Ascending aorta (tissue), 2 donors: Measurements from ENCODE around the gene COL1A2. TPM values are rescaled to one million over a fixed set of nuclear protein-coding genes. Genes with fewer than 3 reads are reported as not detected.

ENCODE experiments used
- DNase-seq, 2 donors: peaks; one replicate each; pipeline ENCODE4 v3.0.0-alpha.2; 2019; ENCODE audit warnings: low spot score in 2 of 2
- H3K27ac ChIP-seq, 2 donors: fragments of 200-600 bp; sonication (generic); one replicate each; pipeline ENCODE4 v1.5.1; 2016 to 2017; ENCODE audit warnings: mild to moderate bottlenecking in 1 of 2
- H3K27me3 ChIP-seq: fragments of 200-600 bp; sonication (generic); one replicate; pipeline ENCODE4 v1.5.1; 2017
- H3K36me3 ChIP-seq, 2 donors: fragments of 200-600 bp; sonication (generic); one replicate each; pipeline ENCODE4 v1.5.1; 2016
- H3K4me1 ChIP-seq, 2 donors: fragments of 200-600 bp; sonication (generic); one replicate each; pipeline ENCODE4 v1.5.1; 2016 to 2017; ENCODE audit warnings: mild to moderate bottlenecking in 1 of 2
- H3K4me3 ChIP-seq, 2 donors: fragments of 200-600 bp; sonication (generic); one replicate each; pipeline ENCODE4 v1.5.1; 2016 to 2017; ENCODE audit warnings: mild to moderate bottlenecking in 1 of 2
- H3K9me3 ChIP-seq, 2 donors: fragments of 200-600 bp; sonication (generic); one replicate each; pipeline ENCODE4 v1.5.1; 2016
- intact Hi-C: fragments of 100-400 bp; cut with DNase I; formaldehyde crosslinking; loops from one replicate; pipeline ENCODE4 v1.15.1; 2023
- total RNA-seq: library from RNA; depleted of rRNA; stranded (reverse); fragments of >200 nt; gene quantifications from one replicate; pipeline ENCODE4 v1.1.0, GENCODE V29; 2016
- TF ChIP-seq, protein P1 (sequence below), 3 experiments: fragments of 200-600 bp in 2 of 3; fragments of 450-650 bp in 1 of 3; sonication (generic) in 2 of 3; IDR thresholded peaks; one replicate each; pipeline ENCODE4 v1.5.1; 2016 to 2019; ENCODE audit warnings: antibody characterized with exemption in 3 of 3, mild to moderate bottlenecking in 1 of 3, moderate library complexity in 1 of 3

COL1A2 gene
- total RNA-seq, 1 donor from 2014 or later, result 692 TPM

GRCh38 chr7:94400022-94400421 is 5.3 kb downstream of the COL1A2 start:
- TF ChIP-seq, protein P1, sequence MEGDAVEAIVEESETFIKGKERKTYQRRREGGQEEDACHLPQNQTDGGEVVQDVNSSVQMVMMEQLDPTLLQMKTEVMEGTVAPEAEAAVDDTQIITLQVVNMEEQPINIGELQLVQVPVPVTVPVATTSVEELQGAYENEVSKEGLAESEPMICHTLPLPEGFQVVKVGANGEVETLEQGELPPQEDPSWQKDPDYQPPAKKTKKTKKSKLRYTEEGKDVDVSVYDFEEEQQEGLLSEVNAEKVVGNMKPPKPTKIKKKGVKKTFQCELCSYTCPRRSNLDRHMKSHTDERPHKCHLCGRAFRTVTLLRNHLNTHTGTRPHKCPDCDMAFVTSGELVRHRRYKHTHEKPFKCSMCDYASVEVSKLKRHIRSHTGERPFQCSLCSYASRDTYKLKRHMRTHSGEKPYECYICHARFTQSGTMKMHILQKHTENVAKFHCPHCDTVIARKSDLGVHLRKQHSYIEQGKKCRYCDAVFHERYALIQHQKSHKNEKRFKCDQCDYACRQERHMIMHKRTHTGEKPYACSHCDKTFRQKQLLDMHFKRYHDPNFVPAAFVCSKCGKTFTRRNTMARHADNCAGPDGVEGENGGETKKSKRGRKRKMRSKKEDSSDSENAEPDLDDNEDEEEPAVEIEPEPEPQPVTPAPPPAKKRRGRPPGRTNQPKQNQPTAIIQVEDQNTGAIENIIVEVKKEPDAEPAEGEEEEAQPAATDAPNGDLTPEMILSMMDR (IDR thresholded peaks at IDR 0.05), result no peak
- Histone ChIP-seq H3K4me1 (peaks cover 0 to 63% of the 10 kb centered on the region in 2 donors), H3K9me3 (no peaks in the 10 kb centered on the region), H3K27me3 (no peaks in the 10 kb centered on the region), H3K36me3 (peaks cover 55 to 71% of the 10 kb centered on the region in 2 donors), H3K27ac (peak overlapping the region; percentile 53 to 74), H3K4me3 (peak overlapping the region; percentile 35 to 80)
- intact Hi-C loops, result no loop called here
- no peak for DNase-seq

- peaks cover 61 to 79% of the 10 kb centered on the region in 2 donors for H3K36me3 ChIP-seq
- TF ChIP-seq, protein P1 (IDR thresholded peaks at IDR 0.05), result no peak
- H3K27ac ChIP-seq, result peak overlapping the region; percentile 63 to 74
- peaks cover 0 to 68% of the 10 kb centered on the region in 2 donors for H3K4me1 ChIP-seq
- DNase-seq, result no peak
- H3K9me3 ChIP-seq, result no peaks in the 10 kb centered on the region
- peak overlapping the region in 1 of 2 donors; percentile 80 for H3K4me3 ChIP-seq
- intact Hi-C loops, result no loop called here
- H3K27me3 ChIP-seq, result no peaks in the 10 kb centered on the region
Measured at GRCh38 chr7:94400643-94401427, 6.1 kb downstream of the COL1A2 start.

- H3K9me3 ChIP-seq, result no peaks in the 10 kb centered on the region
- H3K36me3 ChIP-seq, result peaks cover 65 to 85% of the 10 kb centered on the region in 2 donors
- no peak for DNase-seq
- H3K27me3 ChIP-seq, result no peaks in the 10 kb centered on the region
- peak overlapping the region in 1 of 2 donors; percentile 80 for H3K4me3 ChIP-seq
- TF ChIP-seq, protein P1 (IDR thresholded peaks at IDR 0.05), result no peak
- H3K27ac ChIP-seq, result peak overlapping the region; percentile 63 to 74
- H3K4me1 ChIP-seq, result peaks cover 0 to 74% of the 10 kb centered on the region in 2 donors
- intact Hi-C loops, result no loop called here
Measured at GRCh38 chr7:94401428-94401814, 6.7 kb downstream of the COL1A2 start.

DNA sequence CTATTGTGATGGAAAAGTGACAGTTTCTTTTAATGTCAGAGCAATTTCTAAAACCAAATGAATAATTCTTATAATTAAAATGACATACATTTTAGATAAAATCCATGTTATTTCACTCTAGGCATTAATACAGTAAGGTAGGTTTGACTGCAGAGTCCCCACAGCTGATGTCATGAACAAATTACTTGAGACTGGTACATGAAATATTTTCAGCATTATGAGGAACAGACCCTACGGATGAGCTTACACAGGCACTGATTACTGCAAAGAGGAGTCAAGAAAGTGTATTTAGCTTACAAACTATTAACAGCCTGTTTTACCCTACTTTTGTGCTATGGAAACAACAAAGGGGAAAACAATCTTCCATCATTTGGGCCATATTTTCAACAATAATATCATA is 8.9 kb downstream of the COL1A2 start:
- Histone ChIP-seq H3K27me3 (no peaks in the 10 kb centered on the region), H3K4me3 (peak overlapping the region in 1 of 2 donors; percentile 4), H3K36me3 (peaks cover 82 to 99% of the 10 kb centered on the region in 2 donors), H3K27ac (peak overlapping the region; percentile 17 to 74), H3K4me1 (peaks cover 6 to 88% of the 10 kb centered on the region in 2 donors), H3K9me3 (no peaks in the 10 kb centered on the region)
- intact Hi-C loops, result no loop called here
- no peak for DNase-seq
- TF ChIP-seq, protein P1 (IDR thresholded peaks at IDR 0.05), result no peak

DNA sequence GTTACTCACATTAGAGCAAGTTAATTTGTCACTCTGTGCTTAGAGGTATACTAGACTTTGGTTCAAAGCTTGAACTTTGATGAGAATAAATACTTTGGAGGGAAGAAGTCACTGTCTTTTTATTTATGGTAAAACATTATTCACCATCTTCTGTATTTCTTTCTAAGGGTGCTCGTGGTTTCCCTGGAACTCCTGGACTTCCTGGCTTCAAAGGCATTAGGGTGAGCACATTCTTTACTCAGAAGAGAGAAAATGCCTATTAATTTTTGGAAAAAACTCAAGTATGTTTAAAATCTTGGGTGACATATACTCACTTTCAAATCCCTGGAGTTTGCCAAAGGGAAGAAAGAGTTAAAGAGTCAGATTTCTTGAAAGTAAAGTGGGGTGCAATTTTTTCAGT is 10.8 kb downstream of the COL1A2 start:
- H3K4me1 ChIP-seq, result peaks cover 10 to 71% of the 10 kb centered on the region in 2 donors

More for the DNA sequence above, 10.8 kb downstream of the COL1A2 start:
- intact Hi-C loops, result no loop called here
- DNase-seq, result no peak
- H3K9me3 ChIP-seq, result no peaks in the 10 kb centered on the region
- H3K27me3 ChIP-seq, result no peaks in the 10 kb centered on the region
- TF ChIP-seq, protein P1 (IDR thresholded peaks at IDR 0.05), result no peak
- peak overlapping the region; percentile 56 to 79 for H3K27ac ChIP-seq
- peaks cover 85 to 99% of the 10 kb centered on the region in 2 donors for H3K36me3 ChIP-seq
- H3K4me3 ChIP-seq, result no peak overlapping the region
